ENCODE results near the gene RPA4. TPM values are rescaled to one million over a fixed set of nuclear protein-coding genes. Genes with fewer than 3 reads are reported as not detected.
"Not testable (repeated sequence)": the region's sequence is repeated elsewhere in the genome, so short reads cannot be mapped to it uniquely, and the experiment has no call there.

Gene RPA4
- total RNA-seq, 1 donor from 2014 or later: 0.91 TPM

- Mint-ChIP-seq H3K27me3 (no peaks in the 10 kb centered on the region), H3K4me3 (ENCODE audit: low read depth) (no peak overlapping the region), H3K4me1 (ENCODE audit: low read depth) (peaks cover 13% of the 10 kb centered on the region), H3K27ac (peak overlapping the region; percentile 30), H3K9me3 (ENCODE audit: low read depth) (no peaks in the 10 kb centered on the region), H3K36me3 (ENCODE audit: insufficient read depth) (no peaks in the 10 kb centered on the region)
- TF ChIP-seq CTCF (IDR thresholded peaks at IDR 0.05; ENCODE audit: unreplicated experiment): no peak
- no peak for DNase-seq (ENCODE audit: low spot score, unreplicated experiment)
Observed at GRCh38 chrX:96841325-96841724, 42.4 kb upstream of the RPA4 start.

- not testable (repeated sequence) for H3K27me3 Mint-ChIP-seq; H3K4me3 Mint-ChIP-seq (ENCODE audit: low read depth); H3K36me3 Mint-ChIP-seq (ENCODE audit: insufficient read depth); H3K9me3 Mint-ChIP-seq (ENCODE audit: low read depth); DNase-seq (ENCODE audit: low spot score, unreplicated experiment); H3K27ac Mint-ChIP-seq
- peaks cover 13% of the 10 kb centered on the region for H3K4me1 Mint-ChIP-seq (ENCODE audit: low read depth)
Observed at GRCh38 chrX:96841866-96842265, 41.8 kb upstream of the RPA4 start.

- Mint-ChIP-seq H3K4me3 (ENCODE audit: low read depth) (no peak overlapping the region), H3K36me3 (ENCODE audit: insufficient read depth) (no peaks in the 10 kb centered on the region), H3K4me1 (ENCODE audit: low read depth) (peaks cover 4% of the 10 kb centered on the region), H3K9me3 (ENCODE audit: low read depth) (no peaks in the 10 kb centered on the region), H3K27me3 (no peaks in the 10 kb centered on the region), H3K27ac (no peak overlapping the region)
- TF ChIP-seq CTCF (IDR thresholded peaks at IDR 0.05; ENCODE audit: unreplicated experiment): peak; percentile 31
- no peak for DNase-seq (ENCODE audit: low spot score, unreplicated experiment)
Observed at GRCh38 chrX:96843566-96843965, 40.1 kb upstream of the RPA4 start.

- DNase-seq (ENCODE audit: low spot score, unreplicated experiment): no peak
- Mint-ChIP-seq H3K27ac (no peak overlapping the region), H3K4me1 (ENCODE audit: low read depth) (peaks cover 3% of the 10 kb centered on the region), H3K4me3 (ENCODE audit: low read depth) (no peak overlapping the region), H3K9me3 (ENCODE audit: low read depth) (no peaks in the 10 kb centered on the region), H3K27me3 (no peaks in the 10 kb centered on the region), H3K36me3 (ENCODE audit: insufficient read depth) (no peaks in the 10 kb centered on the region)
- no peak for TF ChIP-seq CTCF (IDR thresholded peaks at IDR 0.05; ENCODE audit: unreplicated experiment)
Observed at GRCh38 chrX:96846841-96847240, 36.9 kb upstream of the RPA4 start.

- H3K27ac Mint-ChIP-seq; H3K9me3 Mint-ChIP-seq (ENCODE audit: low read depth); H3K4me3 Mint-ChIP-seq (ENCODE audit: low read depth); H3K36me3 Mint-ChIP-seq (ENCODE audit: insufficient read depth); H3K4me1 Mint-ChIP-seq (ENCODE audit: low read depth); H3K27me3 Mint-ChIP-seq; DNase-seq (ENCODE audit: low spot score, unreplicated experiment): not testable (repeated sequence)
Observed at GRCh38 chrX:96859422-96859821, 24.3 kb upstream of the RPA4 start.

GRCh38 chrX:96861218-96861617 is 22.5 kb upstream of the RPA4 start:
- no peak for TF ChIP-seq CTCF (IDR thresholded peaks at IDR 0.05; ENCODE audit: unreplicated experiment)
- no peak overlapping the region for H3K4me3 Mint-ChIP-seq (ENCODE audit: low read depth)
- no peaks in the 10 kb centered on the region for H3K36me3 Mint-ChIP-seq (ENCODE audit: insufficient read depth)
- no peaks in the 10 kb centered on the region for H3K27me3 Mint-ChIP-seq
- H3K4me1 Mint-ChIP-seq (ENCODE audit: low read depth): peaks cover 2% of the 10 kb centered on the region
- no peaks in the 10 kb centered on the region for H3K9me3 Mint-ChIP-seq (ENCODE audit: low read depth)
- no peak overlapping the region for H3K27ac Mint-ChIP-seq
- no peak for DNase-seq (ENCODE audit: low spot score, unreplicated experiment)

Data from progenitor cell of endocrine pancreas (in vitro differentiated cells).